ENCODE measurements around the gene PSIP1. TPM values are rescaled to one million over a fixed set of nuclear protein-coding genes. Genes with fewer than 3 reads are reported as not detected.

Gene PSIP1
- total and polyA plus RNA-seq, 2 donors (not counting 1 experiment from before 2014, with no cell fraction given) = 19.7 to 124 TPM

- H3K36me3 ChIP-seq (replicated peaks in 1 of 2; ENCODE audit: control extremely low read depth in 1 of 2, control insufficient read depth in 1 of 2, extremely low read depth in 1 of 2, insufficient read depth in 2 of 2, low read length in 1 of 2) = peaks cover 14 to 68% of the 10 kb centered on the region in 2 experiments
- ATAC-seq (ENCODE audit: low read depth) (no peak), DNase-seq (no peak)
- no peaks in the 10 kb centered on the region for H4K20me1 ChIP-seq (ENCODE audit: control insufficient read depth, insufficient read depth, low read length, poor library complexity, severe bottlenecking)
- no peak overlapping the region for H3K27ac ChIP-seq (ENCODE audit: low read length in 2 of 2)
- H2AFZ ChIP-seq (ENCODE audit: insufficient read depth, low read depth, low read length, poor library complexity, severe bottlenecking) = no peak overlapping the region
- no peaks in the 10 kb centered on the region for H3K27me3 ChIP-seq (replicated peaks in 1 of 4; ENCODE audit: control extremely low read depth in 1 of 4, control insufficient read depth in 3 of 4, insufficient read depth in 4 of 4, low read length in 3 of 4)
- H3K4me2 ChIP-seq (replicated peaks; ENCODE audit: low read depth, low read length, poor library complexity, severe bottlenecking) = no peak overlapping the region
- H3K4me3 Mint-ChIP-seq = no peak overlapping the region
- no peaks in the 10 kb centered on the region for H3K79me2 ChIP-seq (ENCODE audit: control insufficient read depth, insufficient read depth, low read length)
- POLR2A ChIA-PET = no interaction called here
- no peaks in the 10 kb centered on the region for H3K4me1 ChIP-seq (ENCODE audit: control insufficient read depth in 2 of 2, insufficient read depth in 2 of 2, low read length in 2 of 2)
- 80% methylated on average over 1 of the region's 3 CpGs for WGBS (ENCODE audit: insufficient coverage)
- H3K27ac Mint-ChIP-seq = no peak overlapping the region
- H3K4me3 ChIP-seq (ENCODE audit: control extremely low read depth in 1 of 5, extremely low read depth in 1 of 5, insufficient read depth in 1 of 5, low read depth in 2 of 5, low read length in 4 of 5) = no peak overlapping the region
- H3K9ac ChIP-seq (ENCODE audit: low read length) = no peak overlapping the region
- intact Hi-C loops (cut with micrococcal nuclease) = loop anchor here (5.0 kb wide), 1 partner anchor 41 kb away; no protein-coding TSS in a partner anchor
- H3K9me3 ChIP-seq (ENCODE audit: control extremely low read depth in 1 of 3, control insufficient read depth in 2 of 3, insufficient read depth in 1 of 3, low read length in 2 of 3) = no peaks in the 10 kb centered on the region
- H3K4me1 Mint-ChIP-seq = no peaks in the 10 kb centered on the region
- H3K27me3 Mint-ChIP-seq = no peaks in the 10 kb centered on the region
- CTCF ChIA-PET = interaction anchor here (1.4 kb wide), 1 partner anchor 139 kb away, joined by 3 read pairs; no protein-coding TSS in a partner anchor
- H3K9me3 Mint-ChIP-seq (ENCODE audit: insufficient read depth) = no peaks in the 10 kb centered on the region
- TF ChIP-seq EZH2 (IDR thresholded peaks at IDR 0.05; ENCODE audit: borderline replicate concordance, insufficient read depth, low read depth, low read length, poor library complexity, severe bottlenecking) = no peak
- no peak for TF ChIP-seq CTCF (IDR thresholded peaks at IDR 0.05)
Observed at GRCh38 chr9:15468145-15468544, 42.6 kb downstream of the PSIP1 start.

- H3K27ac Mint-ChIP-seq = no peak overlapping the region
- no peak overlapping the region for H3K27ac ChIP-seq (ENCODE audit: low read length in 2 of 2)
- no peak overlapping the region for H3K9ac ChIP-seq (ENCODE audit: low read length)
- no peaks in the 10 kb centered on the region for H3K79me2 ChIP-seq (ENCODE audit: control insufficient read depth, insufficient read depth, low read length)
- no peak overlapping the region for H3K4me3 ChIP-seq (ENCODE audit: control extremely low read depth in 1 of 5, extremely low read depth in 1 of 5, insufficient read depth in 1 of 5, low read depth in 2 of 5, low read length in 4 of 5)
- ATAC-seq (ENCODE audit: low read depth) = no peak
- peaks cover 12 to 62% of the 10 kb centered on the region in 2 experiments for H3K36me3 ChIP-seq (replicated peaks in 1 of 2; ENCODE audit: control extremely low read depth in 1 of 2, control insufficient read depth in 1 of 2, extremely low read depth in 1 of 2, insufficient read depth in 2 of 2, low read length in 1 of 2)
- no peaks in the 10 kb centered on the region for H3K27me3 Mint-ChIP-seq
- no peaks in the 10 kb centered on the region for H3K9me3 ChIP-seq (ENCODE audit: control extremely low read depth in 1 of 3, control insufficient read depth in 2 of 3, insufficient read depth in 1 of 3, low read length in 2 of 3)
- H3K9me3 Mint-ChIP-seq (ENCODE audit: insufficient read depth) = no peaks in the 10 kb centered on the region
- H3K4me3 Mint-ChIP-seq = no peak overlapping the region
- TF ChIP-seq CTCF (IDR thresholded peaks at IDR 0.05) = no peak
- no peak for TF ChIP-seq EZH2 (IDR thresholded peaks at IDR 0.05; ENCODE audit: borderline replicate concordance, insufficient read depth, low read depth, low read length, poor library complexity, severe bottlenecking)
- no peak overlapping the region for H2AFZ ChIP-seq (ENCODE audit: insufficient read depth, low read depth, low read length, poor library complexity, severe bottlenecking)
- H3K4me1 ChIP-seq (ENCODE audit: control insufficient read depth in 2 of 2, insufficient read depth in 2 of 2, low read length in 2 of 2) = no peaks in the 10 kb centered on the region
- no peaks in the 10 kb centered on the region for H3K27me3 ChIP-seq (replicated peaks in 1 of 4; ENCODE audit: control extremely low read depth in 1 of 4, control insufficient read depth in 3 of 4, insufficient read depth in 4 of 4, low read length in 3 of 4)
- no peaks in the 10 kb centered on the region for H3K4me1 Mint-ChIP-seq
- no CpG with 5 or more reads among the region's 2 CpGs for WGBS (ENCODE audit: insufficient coverage)
- POLR2A ChIA-PET = no interaction called here
- intact Hi-C loops (cut with micrococcal nuclease) = loop anchor here (5.0 kb wide), 1 partner anchor 36 kb away; no protein-coding TSS in a partner anchor
- no peak overlapping the region for H3K4me2 ChIP-seq (replicated peaks; ENCODE audit: low read depth, low read length, poor library complexity, severe bottlenecking)
- CTCF ChIA-PET = no interaction called here
- no peak for DNase-seq
- no peaks in the 10 kb centered on the region for H4K20me1 ChIP-seq (ENCODE audit: control insufficient read depth, insufficient read depth, low read length, poor library complexity, severe bottlenecking)
Observed at GRCh38 chr9:15461601-15462000, 49.2 kb downstream of the PSIP1 start.

Measured in B cell (primary cell).